SU-DHL-6 (cell line): ENCODE measurements around the gene MARF1.

Experiments used
- H2AFZ ChIP-seq: fragments of 200-600 bp; sonication (generic); 2 replicates; pipeline ENCODE4 v1.6.1; 2014; ENCODE audit warnings: low read depth, mild to moderate bottlenecking, moderate library complexity, mixed read lengths, antibody characterized with exemption, low read length; ENCODE audit not compliant: severe bottlenecking
- H3F3A ChIP-seq: fragments of 200-600 bp; shearing (Covaris generic); 2 replicates; pipeline ENCODE4 v1.6.0; 2016; ENCODE audit warnings: antibody characterized with exemption, mild to moderate bottlenecking; ENCODE audit not compliant: insufficient read depth
- H3K27ac ChIP-seq: fragments of 200-600 bp; sonication (generic); 2 replicates; pipeline ENCODE4 v1.5.1; 2016; ENCODE audit warnings: low read depth, mild to moderate bottlenecking, low read length, moderate library complexity, mixed read lengths
- H3K27me3 ChIP-seq: fragments of 200-600 bp; sonication (generic), shearing (Covaris generic); 2 replicates; pipeline ENCODE4 v1.6.0; 2014; ENCODE audit warnings: mild to moderate bottlenecking, low read length
- H3K36me3 ChIP-seq: fragments of 200-600 bp; sonication (generic); 2 replicates; pipeline ENCODE4 v1.6.1; 2014; ENCODE audit warnings: mild to moderate bottlenecking, low read length, mixed read lengths
- H3K4me2 ChIP-seq: fragments of 300-600, 200-600 bp; shearing (Covaris generic), sonication (generic); 2 replicates; pipeline ENCODE4 v1.6.0; 2014; ENCODE audit warnings: low read length, low read depth, mild to moderate bottlenecking; ENCODE audit not compliant: poor library complexity, severe bottlenecking
- H3K4me3 ChIP-seq: fragments of 200-600 bp; sonication (generic); 2 replicates; pipeline ENCODE4 v1.5.1; 2014; ENCODE audit warnings: antibody characterized with exemption, low read length, mild to moderate bottlenecking, mixed read lengths; ENCODE audit not compliant: insufficient read depth, poor library complexity, severe bottlenecking
- H3K79me2 ChIP-seq: fragments of 200-600 bp; sonication (generic); 2 replicates; pipeline ENCODE4 v1.6.1; 2014; ENCODE audit warnings: mild to moderate bottlenecking, low read length, moderate library complexity; ENCODE audit not compliant: insufficient read depth
- H3K9ac ChIP-seq: fragments of 200-600 bp; sonication (generic); 2 replicates; pipeline ENCODE4 v1.7.0; 2014; ENCODE audit warnings: mild to moderate bottlenecking, low read length
- H3K9me2 ChIP-seq: fragments of 200-600 bp; sonication (generic); replicated peaks from 2 replicates; pipeline ENCODE4 v1.6.1; 2014; ENCODE audit warnings: low read length; ENCODE audit not compliant: insufficient read depth
- H3K9me3 ChIP-seq: fragments of 200-600 bp; sonication (generic); 2 replicates; pipeline ENCODE4 v1.6.1; 2014; ENCODE audit warnings: low read length, mixed read lengths; ENCODE audit not compliant: insufficient read depth
- H4K20me1 ChIP-seq: fragments of 200-600 bp; sonication (generic); 2 replicates; pipeline ENCODE4 v1.6.1; 2014; ENCODE audit warnings: low read depth, mild to moderate bottlenecking, antibody characterized with exemption, low read length, moderate library complexity, mixed read lengths
- CTCF ChIP-seq: fragments of 200-600 bp; sonication (generic); IDR thresholded peaks from one replicate; pipeline ENCODE4 v1.5.1; 2017; ENCODE audit warnings: antibody characterized with exemption, mild to moderate bottlenecking, low read length, moderate library complexity; ENCODE audit not compliant: insufficient read depth, poor library complexity, severe bottlenecking
- EZH2phosphoT487 ChIP-seq: fragments of 200-600 bp; sonication (generic), shearing (Covaris generic); conservative IDR thresholded peaks from 2 replicates; pipeline ENCODE4 v1.6.1; 2018; ENCODE audit warnings: mild to moderate bottlenecking, antibody characterized with exemption, low read length, moderate library complexity, mixed read lengths

The MARF1 gene

GRCh38 chr16:15567823-15568222, 75.1 kb downstream of the MARF1 start:
- Histone ChIP-seq H3K27ac (no peak overlapping the region), H3K4me3 (no peak overlapping the region), H3K4me2 (no peak overlapping the region), H3K36me3 (no peaks in the 10 kb centered on the region), H3K27me3 (no peaks in the 10 kb centered on the region), H4K20me1 (no peaks in the 10 kb centered on the region), H3F3A (no peaks in the 10 kb centered on the region), H3K9ac (no peak overlapping the region), H3K9me2 (no peaks in the 10 kb centered on the region), H2AFZ (no peak overlapping the region), H3K9me3 (no peaks in the 10 kb centered on the region), H3K79me2 (no peaks in the 10 kb centered on the region)
- TF ChIP-seq EZH2phosphoT487 (no peak), CTCF (no peak)

- Histone ChIP-seq H3K27ac (no peak overlapping the region), H3F3A (no peaks in the 10 kb centered on the region), H3K79me2 (no peaks in the 10 kb centered on the region), H3K9ac (no peak overlapping the region), H3K9me2 (no peaks in the 10 kb centered on the region), H3K27me3 (no peaks in the 10 kb centered on the region), H3K9me3 (no peaks in the 10 kb centered on the region), H3K4me3 (no peak overlapping the region), H3K36me3 (no peaks in the 10 kb centered on the region), H3K4me2 (no peak overlapping the region), H2AFZ (no peak overlapping the region), H4K20me1 (no peaks in the 10 kb centered on the region)
- TF ChIP-seq CTCF (no peak), EZH2phosphoT487 (no peak)
Observed at GRCh38 chr16:15566095-15566494, 76.9 kb downstream of the MARF1 start.

- Histone ChIP-seq H4K20me1 (no peaks in the 10 kb centered on the region), H3F3A (no peaks in the 10 kb centered on the region), H3K4me3 (no peak overlapping the region), H3K9me2 (no peaks in the 10 kb centered on the region), H3K9ac (no peak overlapping the region), H3K27ac (no peak overlapping the region), H3K4me2 (no peak overlapping the region), H3K27me3 (no peaks in the 10 kb centered on the region), H3K9me3 (no peaks in the 10 kb centered on the region), H3K79me2 (no peaks in the 10 kb centered on the region), H3K36me3 (no peaks in the 10 kb centered on the region), H2AFZ (no peak overlapping the region)
- no peak for TF ChIP-seq CTCF
- no peak for TF ChIP-seq EZH2phosphoT487
Observed at GRCh38 chr16:15564604-15565339, 78.2 kb downstream of the MARF1 start.
